Measurements from ENCODE around the gene C1QTNF8.

Gene C1QTNF8

GRCh38 chr16:1126586-1126985, 30.5 kb upstream of the C1QTNF8 start:
- no peak for DNase-seq

DNA sequence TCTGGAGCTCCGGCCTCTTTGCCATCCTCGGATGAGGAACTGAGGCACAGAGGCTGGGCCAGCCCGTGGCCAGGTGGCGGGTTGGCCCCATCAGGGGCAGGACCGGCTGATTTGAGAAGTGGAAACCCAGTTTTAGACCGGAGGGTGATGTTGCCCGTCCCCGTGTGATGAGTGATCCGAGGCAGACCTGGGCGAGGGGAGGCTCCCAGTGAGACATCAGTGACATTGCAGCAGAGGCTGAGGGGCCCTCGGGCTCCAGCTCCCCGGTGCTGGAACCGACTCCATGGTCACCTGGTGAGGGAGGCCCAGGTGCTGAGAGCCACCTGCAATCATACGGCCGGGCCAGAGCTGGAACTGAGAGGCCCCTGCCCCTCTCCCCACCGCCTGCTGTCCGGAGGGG, 30.0 kb upstream of the C1QTNF8 start:
- DNase-seq = no peak

DNA sequence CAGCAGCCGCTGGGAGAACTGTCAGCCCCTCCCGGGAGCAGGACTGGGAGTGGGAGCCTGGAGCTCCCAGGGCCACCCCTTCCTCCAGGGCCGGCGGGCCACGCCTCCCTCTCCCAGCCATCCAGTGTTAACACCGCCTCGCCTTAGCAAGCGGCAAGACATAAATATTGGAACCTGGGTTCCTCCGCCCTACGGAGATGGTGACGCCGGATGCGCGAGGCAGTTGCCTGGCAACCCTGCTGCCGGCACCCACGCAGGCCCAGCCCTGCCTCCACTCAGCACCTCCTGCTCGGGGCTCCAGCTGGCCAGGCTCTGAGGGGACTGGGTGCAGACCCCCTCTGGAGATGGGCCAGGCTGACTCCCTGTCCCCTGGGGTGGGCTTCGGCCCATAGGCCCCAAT, 29.4 kb upstream of the C1QTNF8 start:
- DNase-seq = no peak

DNA sequence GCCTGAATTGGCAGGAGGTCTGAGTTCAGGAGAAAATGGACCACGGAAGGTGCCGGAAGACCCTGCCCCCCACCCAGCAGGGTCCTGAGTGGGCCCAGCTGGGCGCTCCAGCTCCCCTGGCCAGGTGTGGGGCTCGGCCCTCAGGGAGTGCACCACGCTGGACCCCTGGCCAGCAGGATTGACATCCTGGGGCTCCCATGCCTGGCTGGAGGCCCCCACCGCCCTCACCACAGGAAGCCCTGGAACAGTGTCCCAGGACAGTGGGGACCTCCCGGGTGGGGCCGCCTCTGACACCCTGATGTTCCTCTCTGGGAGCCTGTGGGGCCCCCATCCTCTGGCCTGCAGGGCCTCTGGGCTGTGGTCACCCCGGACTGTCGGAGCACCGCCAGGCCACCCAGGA, 28.8 kb upstream of the C1QTNF8 start:
- DNase-seq = no peak

- no peak for DNase-seq
Measured at GRCh38 chr16:1124291-1124690, 28.2 kb upstream of the C1QTNF8 start.

GRCh38 chr16:1123525-1124230, 27.6 kb upstream of the C1QTNF8 start:
- no peak for DNase-seq

DNA sequence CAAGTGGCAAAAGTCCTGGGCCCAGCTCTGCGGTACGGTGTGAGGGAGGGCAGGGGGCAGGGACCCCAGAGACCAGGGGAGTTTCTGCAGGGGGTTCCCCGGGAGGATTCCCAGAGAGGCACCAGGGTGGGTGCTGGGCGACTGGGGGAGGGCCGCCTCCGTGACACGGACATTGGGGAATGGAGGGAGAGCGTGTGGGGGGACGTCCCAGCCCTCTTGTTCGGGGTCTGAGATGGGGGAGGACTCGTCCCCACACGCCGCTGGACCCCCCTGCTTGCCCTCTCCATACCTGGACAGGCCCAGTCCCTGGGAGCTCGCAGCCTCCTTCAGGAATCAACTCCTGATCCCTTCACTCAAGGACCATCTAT, 26.3 kb upstream of the C1QTNF8 start:
- no peak for DNase-seq

DNA sequence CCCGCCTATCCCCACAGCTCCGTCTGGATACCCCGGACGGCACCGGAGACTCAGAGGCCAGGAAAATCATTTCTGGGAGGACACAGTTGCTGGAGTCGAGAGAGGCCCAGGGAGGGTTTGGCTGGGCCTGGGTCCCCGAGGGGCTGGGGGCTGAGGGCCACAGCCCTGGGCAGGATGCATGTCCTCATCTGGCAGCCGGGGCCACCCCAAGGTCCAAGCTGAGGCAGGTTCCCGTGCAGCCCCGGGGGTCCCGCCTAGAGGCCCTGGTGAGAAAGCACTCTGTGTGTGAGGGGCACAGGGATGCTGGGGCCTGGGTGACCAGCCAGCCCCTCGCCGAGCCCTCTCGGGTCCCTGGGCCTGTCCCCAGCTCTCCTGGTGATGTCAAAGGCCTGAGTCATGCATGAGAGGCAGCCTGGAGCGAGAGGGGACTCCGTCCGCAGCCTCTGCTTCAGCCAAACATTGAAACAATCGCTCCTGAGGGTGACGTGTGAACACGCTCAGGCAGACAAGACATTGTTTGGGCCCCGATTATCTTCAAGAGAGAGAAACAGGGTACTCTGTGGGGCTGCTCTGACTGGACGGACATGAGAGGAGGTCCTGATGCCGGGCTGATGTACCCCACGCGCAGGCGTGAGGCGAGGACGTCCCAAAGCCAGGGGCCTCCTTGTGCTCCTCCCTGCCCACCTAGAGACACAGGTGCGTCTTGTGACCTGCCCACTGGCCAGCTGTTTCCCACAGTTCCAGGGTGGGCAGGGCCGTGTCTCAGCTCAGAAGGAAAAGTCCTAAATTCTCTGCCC, 25.8 kb upstream of the C1QTNF8 start:
- no peak for DNase-seq

GRCh38 chr16:1121009-1121408, 25.0 kb upstream of the C1QTNF8 start:
- no peak for DNase-seq

GRCh38 chr16:1120577-1120941, 24.5 kb upstream of the C1QTNF8 start:
- DNase-seq = no peak

DNA sequence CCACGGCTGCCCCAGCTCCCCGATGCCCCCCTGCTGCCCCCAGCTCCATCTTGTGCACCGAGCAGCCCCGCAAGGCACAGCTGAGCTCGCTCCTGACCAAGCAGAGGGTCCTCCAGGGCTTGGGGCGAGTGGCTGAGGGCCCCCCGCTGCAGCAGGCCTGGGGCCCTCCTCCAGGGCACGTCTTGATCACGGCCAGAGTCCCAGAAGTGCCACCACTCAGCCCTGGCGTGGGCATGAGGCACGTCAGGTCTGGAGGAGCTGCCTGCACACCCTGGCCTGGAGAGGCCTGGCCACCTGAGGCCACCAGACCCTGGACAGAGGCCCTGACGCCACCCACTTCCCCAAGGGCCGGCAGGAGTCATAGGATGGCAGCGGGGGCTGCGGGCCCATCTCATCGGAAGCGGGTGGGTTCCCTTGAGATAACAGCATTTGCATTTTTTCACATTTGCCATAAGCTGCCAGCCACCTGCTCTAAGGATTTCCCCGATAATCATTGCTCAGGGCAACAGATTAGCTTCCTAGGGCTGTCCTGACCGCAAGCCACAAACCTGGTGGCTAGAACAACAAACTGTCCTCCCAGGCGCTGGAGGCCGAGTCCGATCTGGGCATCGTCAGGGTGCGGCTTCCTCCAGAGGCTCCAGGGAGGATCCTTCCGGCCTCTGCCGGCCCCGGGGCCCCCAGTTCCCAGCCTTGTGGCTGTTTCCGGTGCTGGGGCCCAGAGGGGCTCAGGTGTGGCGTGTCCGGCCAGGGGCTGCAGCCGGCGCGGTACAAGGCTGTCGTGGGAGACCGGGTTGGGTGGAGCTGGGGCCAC, 23.9 kb upstream of the C1QTNF8 start:
- no peak for DNase-seq

GRCh38 chr16:1119129-1119528, 23.1 kb upstream of the C1QTNF8 start:
- no peak for DNase-seq

- DNase-seq = no peak
Measured at GRCh38 chr16:1117926-1118325, 21.9 kb upstream of the C1QTNF8 start.

GRCh38 chr16:1117176-1117900, 21.3 kb upstream of the C1QTNF8 start:
- DNase-seq = no peak

GRCh38 chr16:1116693-1117077, 20.6 kb upstream of the C1QTNF8 start:
- DNase-seq = no peak

- DNase-seq = no peak
Measured at GRCh38 chr16:1113889-1114526, 18.0 kb upstream of the C1QTNF8 start.

- no peak for DNase-seq
Measured at GRCh38 chr16:1113489-1113888, 17.4 kb upstream of the C1QTNF8 start.

DNA sequence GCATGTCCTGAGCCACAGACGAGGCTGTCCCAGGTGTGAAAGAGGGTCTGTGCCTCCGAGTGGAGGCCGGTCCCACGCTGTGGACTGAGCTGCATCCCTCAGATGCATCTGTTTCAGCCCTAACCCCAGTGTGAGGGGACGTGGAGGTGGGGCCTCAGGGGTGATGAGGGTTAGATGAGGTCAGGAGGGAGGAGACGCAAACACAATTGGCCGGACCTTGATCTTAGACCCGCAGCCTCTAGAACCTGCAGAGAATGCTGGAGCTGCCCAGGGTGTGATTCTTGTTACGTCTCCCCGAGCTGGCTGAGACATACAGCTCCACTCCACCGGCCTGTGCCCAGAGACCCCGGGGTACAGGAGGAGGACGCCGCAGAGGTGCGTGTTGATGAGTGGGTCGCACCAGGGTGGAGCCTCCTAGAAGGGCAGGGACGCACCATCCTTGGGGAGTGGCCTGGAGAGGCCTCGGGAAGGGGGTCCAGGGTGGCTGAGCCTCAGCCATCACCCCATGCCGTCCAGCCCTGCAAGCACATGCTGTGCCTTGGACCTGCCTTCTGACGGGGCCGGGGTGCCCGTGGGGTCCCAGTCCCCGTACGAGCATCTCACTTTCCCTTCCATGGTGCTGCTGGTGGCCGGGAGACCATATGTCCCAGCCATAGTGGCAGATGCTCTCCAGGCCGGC, 16.6 kb upstream of the C1QTNF8 start:
- DNase-seq = no peak

DNA sequence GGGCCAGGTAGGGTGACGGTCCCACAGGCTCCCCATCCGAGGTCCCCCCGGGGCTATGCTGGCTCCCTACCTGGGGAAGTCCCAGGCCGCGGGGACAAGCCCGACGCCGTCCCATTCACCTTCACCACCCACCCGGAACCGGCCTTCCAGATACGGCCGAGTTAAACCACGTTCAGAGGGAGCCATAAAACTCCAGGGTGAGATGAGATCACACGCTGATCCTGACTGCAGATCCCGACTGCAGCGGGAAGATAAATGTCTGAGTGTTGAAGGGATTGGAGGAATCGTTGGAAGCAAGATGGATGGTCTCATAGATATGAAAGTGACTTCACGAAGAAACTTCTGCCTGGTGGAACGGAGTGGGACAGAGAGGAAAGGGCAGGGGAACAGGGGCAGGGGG, 13.6 kb upstream of the C1QTNF8 start:
- DNase-seq = no peak

GRCh38 chr16:1108299-1109252, 12.5 kb upstream of the C1QTNF8 start:
- no peak for DNase-seq

DNA sequence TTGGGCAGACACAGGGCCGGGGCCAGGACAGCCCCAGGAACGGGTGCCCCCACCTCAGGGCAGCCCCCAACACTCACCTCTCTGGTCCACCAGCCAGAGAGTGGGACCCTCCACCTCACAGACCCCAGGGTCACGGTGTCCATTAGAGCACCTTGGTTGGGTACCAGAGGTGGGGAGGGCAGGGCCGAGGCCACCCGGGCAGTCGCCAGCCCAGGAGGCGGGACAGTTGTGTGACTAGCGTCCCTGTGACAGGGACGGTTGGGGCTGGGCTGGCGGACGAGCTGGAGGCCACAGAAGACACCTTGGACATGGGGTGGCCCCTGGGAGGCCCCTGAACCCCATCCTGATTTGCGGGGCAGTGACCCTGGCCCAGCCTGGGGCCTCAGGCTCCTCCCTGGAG, 11.7 kb upstream of the C1QTNF8 start:
- no peak for DNase-seq
